ENCODE results near the gene CFL2. TPM values are rescaled to one million over a fixed set of nuclear protein-coding genes. Genes with fewer than 3 reads are reported as not detected.

CFL2 gene
- total RNA-seq, 1 donor from 2014 or later = 54.0 TPM

- Mint-ChIP-seq H3K9me3 (no peaks in the 10 kb centered on the region), H3K27me3 (ENCODE audit: low read depth) (no peaks in the 10 kb centered on the region), H3K36me3 (no peaks in the 10 kb centered on the region), H3K27ac (no peak overlapping the region), H3K4me3 (no peak overlapping the region), H3K4me1 (peaks cover 7% of the 10 kb centered on the region)
- TF ChIP-seq, protein P1, sequence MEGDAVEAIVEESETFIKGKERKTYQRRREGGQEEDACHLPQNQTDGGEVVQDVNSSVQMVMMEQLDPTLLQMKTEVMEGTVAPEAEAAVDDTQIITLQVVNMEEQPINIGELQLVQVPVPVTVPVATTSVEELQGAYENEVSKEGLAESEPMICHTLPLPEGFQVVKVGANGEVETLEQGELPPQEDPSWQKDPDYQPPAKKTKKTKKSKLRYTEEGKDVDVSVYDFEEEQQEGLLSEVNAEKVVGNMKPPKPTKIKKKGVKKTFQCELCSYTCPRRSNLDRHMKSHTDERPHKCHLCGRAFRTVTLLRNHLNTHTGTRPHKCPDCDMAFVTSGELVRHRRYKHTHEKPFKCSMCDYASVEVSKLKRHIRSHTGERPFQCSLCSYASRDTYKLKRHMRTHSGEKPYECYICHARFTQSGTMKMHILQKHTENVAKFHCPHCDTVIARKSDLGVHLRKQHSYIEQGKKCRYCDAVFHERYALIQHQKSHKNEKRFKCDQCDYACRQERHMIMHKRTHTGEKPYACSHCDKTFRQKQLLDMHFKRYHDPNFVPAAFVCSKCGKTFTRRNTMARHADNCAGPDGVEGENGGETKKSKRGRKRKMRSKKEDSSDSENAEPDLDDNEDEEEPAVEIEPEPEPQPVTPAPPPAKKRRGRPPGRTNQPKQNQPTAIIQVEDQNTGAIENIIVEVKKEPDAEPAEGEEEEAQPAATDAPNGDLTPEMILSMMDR (IDR thresholded peaks at IDR 0.05; ENCODE audit: unreplicated experiment) = no peak
- no peak for DNase-seq (ENCODE audit: low spot score in 2 of 2, unreplicated experiment in 2 of 2)
Measured at GRCh38 chr14:34688470-34689206, 25.8 kb downstream of the CFL2 start.

DNA sequence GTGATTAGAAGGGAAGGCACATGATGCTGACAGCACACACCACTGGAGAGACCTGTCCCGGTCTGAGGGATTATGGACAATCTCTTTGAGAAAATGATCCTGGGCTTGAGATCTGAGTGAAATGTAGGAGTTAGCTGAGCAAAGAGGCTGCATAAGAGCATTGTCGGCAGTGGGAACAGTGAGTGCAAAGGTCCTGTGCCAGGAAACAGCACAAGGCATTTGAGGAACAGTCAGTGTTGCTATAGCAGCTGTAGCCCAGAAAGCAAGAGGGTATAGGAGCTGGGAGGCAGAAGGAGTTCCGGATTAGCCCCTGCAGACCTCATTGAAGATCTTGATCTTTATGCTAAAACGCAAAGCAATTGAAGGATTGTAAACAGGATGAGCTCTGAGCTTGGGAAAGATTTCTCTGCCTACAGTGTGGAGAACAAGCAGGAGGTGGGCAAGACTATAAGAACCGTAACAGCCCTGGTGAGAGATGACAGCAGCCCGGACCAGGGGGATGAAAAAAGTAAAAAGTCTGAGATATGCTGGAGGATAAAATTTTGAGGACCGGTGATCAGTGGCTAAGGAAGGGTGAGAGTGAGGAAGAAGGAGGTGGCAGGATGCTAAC lies 28.5 kb downstream of the CFL2 start:
- H3K27me3 Mint-ChIP-seq (ENCODE audit: low read depth) = no peaks in the 10 kb centered on the region
- DNase-seq (ENCODE audit: low spot score in 2 of 2, unreplicated experiment in 2 of 2) = no peak
- H3K4me3 Mint-ChIP-seq = no peak overlapping the region
- TF ChIP-seq, protein P1 (IDR thresholded peaks at IDR 0.05; ENCODE audit: unreplicated experiment) = no peak
- H3K27ac Mint-ChIP-seq = no peak overlapping the region
- H3K36me3 Mint-ChIP-seq = no peaks in the 10 kb centered on the region
- H3K9me3 Mint-ChIP-seq = no peaks in the 10 kb centered on the region
- H3K4me1 Mint-ChIP-seq = no peaks in the 10 kb centered on the region

- TF ChIP-seq, protein P1 (IDR thresholded peaks at IDR 0.05; ENCODE audit: unreplicated experiment) = no peak
Measured at GRCh38 chr14:34684578-34684977, 29.8 kb downstream of the CFL2 start.

DNA sequence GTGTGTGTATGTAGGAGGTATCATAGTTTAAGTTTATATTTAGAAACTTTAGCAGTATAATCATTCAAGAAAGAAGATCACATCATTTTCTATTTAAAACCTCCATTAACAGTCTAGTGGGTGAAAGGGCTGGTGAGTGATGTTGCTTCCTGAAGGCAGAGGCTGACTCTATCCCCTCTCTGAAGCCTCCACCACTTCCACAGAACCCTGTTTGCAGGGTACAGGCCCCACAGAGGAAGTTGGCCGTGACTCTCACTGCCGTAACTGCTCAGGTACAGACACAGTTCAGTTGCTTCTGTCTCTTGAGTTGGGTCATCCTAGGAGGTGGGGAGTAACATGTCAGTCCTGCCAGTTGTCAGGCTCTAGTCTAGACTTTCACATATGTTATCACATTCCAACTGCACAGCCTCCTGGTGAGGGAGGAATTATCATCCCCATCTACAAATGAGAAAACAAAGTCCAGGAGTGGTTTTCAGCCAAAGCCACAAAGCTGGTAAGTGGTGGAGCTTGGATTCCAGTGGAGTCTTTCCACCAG lies 31.5 kb downstream of the CFL2 start:
- no peak overlapping the region for H3K4me3 Mint-ChIP-seq

More at GRCh38 chr14:34684578-34684977, 29.8 kb downstream of the CFL2 start:
- no peaks in the 10 kb centered on the region for H3K36me3 Mint-ChIP-seq
- no peak overlapping the region for H3K27ac Mint-ChIP-seq
- no peak overlapping the region for H3K4me3 Mint-ChIP-seq
- H3K4me1 Mint-ChIP-seq = no peaks in the 10 kb centered on the region
- no peaks in the 10 kb centered on the region for H3K27me3 Mint-ChIP-seq (ENCODE audit: low read depth)
- no peak for DNase-seq (ENCODE audit: low spot score in 2 of 2, unreplicated experiment in 2 of 2)
- no peaks in the 10 kb centered on the region for H3K9me3 Mint-ChIP-seq

DNA sequence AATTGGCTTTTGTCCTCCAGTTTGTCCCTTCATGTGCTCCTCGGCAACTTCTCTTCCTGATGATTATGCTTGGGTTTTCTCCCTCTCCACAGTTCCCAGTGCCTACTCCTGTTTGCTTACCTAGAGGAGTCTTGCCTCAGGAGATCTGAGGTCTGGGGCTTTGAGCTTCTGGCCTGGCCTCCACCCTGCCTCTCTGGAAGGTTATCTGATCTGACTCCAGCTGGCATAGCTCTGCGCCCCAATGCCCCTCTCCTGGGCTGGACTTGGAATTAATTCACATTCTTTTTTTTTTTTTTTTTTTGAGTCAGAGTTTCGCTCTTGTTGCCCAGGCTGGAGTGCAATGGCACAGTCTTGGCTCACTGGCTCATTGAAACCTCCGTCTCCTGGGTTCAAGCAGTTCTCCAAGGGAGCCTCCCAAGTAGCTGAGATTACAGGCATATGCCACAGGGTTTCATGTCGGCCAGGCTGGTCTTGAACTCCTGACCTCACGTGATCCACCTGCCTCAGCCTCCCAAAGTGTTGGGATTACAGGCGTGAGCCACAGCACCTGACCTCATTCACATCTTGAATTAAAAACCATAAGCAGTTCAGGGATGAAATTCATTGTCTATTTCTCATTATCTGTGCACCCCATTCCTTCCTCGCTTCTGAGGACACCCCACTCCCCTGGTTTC lies 33.5 kb downstream of the CFL2 start:
- no peaks in the 10 kb centered on the region for H3K36me3 Mint-ChIP-seq
- DNase-seq (ENCODE audit: low spot score in 2 of 2, unreplicated experiment in 2 of 2) = no peak
- H3K9me3 Mint-ChIP-seq = no peaks in the 10 kb centered on the region
- H3K4me3 Mint-ChIP-seq = no peak overlapping the region
- H3K27ac Mint-ChIP-seq = no peak overlapping the region
- TF ChIP-seq, protein P1 (IDR thresholded peaks at IDR 0.05; ENCODE audit: unreplicated experiment) = no peak
- H3K27me3 Mint-ChIP-seq (ENCODE audit: low read depth) = no peaks in the 10 kb centered on the region
- H3K4me1 Mint-ChIP-seq = no peaks in the 10 kb centered on the region

More for the DNA sequence above, 31.5 kb downstream of the CFL2 start:
- DNase-seq (ENCODE audit: low spot score in 2 of 2, unreplicated experiment in 2 of 2) = no peak
- Mint-ChIP-seq H3K9me3 (no peaks in the 10 kb centered on the region), H3K27me3 (ENCODE audit: low read depth) (no peaks in the 10 kb centered on the region), H3K36me3 (no peaks in the 10 kb centered on the region), H3K4me1 (no peaks in the 10 kb centered on the region), H3K27ac (no peak overlapping the region)
- TF ChIP-seq, protein P1 (IDR thresholded peaks at IDR 0.05; ENCODE audit: unreplicated experiment) = no peak

All from mesothelial cell of epicardium (in vitro differentiated cells).